Loucy (cell line): ENCODE results near the gene PKD2L1.
"Not testable (repeated sequence)": the region's sequence is repeated elsewhere in the genome, so short reads cannot be mapped to it uniquely, and the experiment has no call there.

ENCODE experiments used
- EZH2phosphoT487 ChIP-seq: fragments of 200-600 bp; IDR thresholded peaks from 2 replicates; pipeline ENCODE4 v1.6.1; 2018; ENCODE audit warnings: antibody characterized with exemption, mild to moderate bottlenecking, moderate library complexity, borderline replicate concordance
- TF ChIP-seq, protein P1 (sequence below): fragments of 200-600 bp; sonication (generic); conservative IDR thresholded peaks from 2 replicates; pipeline ENCODE4 v1.5.1; 2014; ENCODE audit warnings: mild to moderate bottlenecking, antibody characterized with exemption, low read length

DNA sequence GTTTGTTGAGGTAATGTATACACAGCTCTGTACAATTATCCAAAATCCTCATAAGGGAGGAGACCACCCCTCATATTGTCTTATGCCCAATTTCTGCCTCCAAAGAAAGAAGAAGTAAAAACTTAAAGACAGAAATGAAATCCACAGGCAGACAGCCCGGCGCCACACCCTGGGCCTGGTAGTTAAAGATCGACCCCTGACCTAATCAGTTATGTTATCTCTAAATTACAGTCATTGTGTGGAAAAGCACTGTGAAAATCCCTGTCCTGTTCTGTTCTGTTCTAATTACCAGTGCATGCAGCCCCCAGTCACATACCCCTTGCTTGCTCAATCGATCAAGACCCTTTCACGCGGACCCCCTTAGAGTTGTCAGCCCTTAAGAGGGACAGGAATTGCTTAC, 46.6 kb upstream of the PKD2L1 start:
- TF ChIP-seq EZH2phosphoT487 = not testable (repeated sequence)
- TF ChIP-seq, protein P1, sequence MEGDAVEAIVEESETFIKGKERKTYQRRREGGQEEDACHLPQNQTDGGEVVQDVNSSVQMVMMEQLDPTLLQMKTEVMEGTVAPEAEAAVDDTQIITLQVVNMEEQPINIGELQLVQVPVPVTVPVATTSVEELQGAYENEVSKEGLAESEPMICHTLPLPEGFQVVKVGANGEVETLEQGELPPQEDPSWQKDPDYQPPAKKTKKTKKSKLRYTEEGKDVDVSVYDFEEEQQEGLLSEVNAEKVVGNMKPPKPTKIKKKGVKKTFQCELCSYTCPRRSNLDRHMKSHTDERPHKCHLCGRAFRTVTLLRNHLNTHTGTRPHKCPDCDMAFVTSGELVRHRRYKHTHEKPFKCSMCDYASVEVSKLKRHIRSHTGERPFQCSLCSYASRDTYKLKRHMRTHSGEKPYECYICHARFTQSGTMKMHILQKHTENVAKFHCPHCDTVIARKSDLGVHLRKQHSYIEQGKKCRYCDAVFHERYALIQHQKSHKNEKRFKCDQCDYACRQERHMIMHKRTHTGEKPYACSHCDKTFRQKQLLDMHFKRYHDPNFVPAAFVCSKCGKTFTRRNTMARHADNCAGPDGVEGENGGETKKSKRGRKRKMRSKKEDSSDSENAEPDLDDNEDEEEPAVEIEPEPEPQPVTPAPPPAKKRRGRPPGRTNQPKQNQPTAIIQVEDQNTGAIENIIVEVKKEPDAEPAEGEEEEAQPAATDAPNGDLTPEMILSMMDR = not testable (repeated sequence)
